SK-N-SH (cell line): ENCODE measurements around the gene MINDY4.

ENCODE experiments used
- CHD2 ChIP-seq: fragments of 150-350 bp; IDR thresholded peaks from 2 replicates; pipeline ENCODE4 v1.6.1; 2018; ENCODE audit warnings: low read length; ENCODE audit not compliant: partially characterized antibody
- CTCF ChIP-seq: fragments of 200-600 bp; sonication (generic); IDR thresholded peaks from 2 replicates; pipeline ENCODE4 v1.6.1; 2017; ENCODE audit warnings: antibody characterized with exemption, mild to moderate bottlenecking, moderate library complexity
- EP300 ChIP-seq, 2 experiments: IDR thresholded peaks; 2 replicates each; pipeline versions ENCODE4 v1.4.0 to v1.6.1; 2012; ENCODE audit warnings: borderline replicate concordance in 1 of 2, low read depth in 1 of 2, low read length in 1 of 2
- TAF1 ChIP-seq: IDR thresholded peaks from 2 replicates; pipeline ENCODE4 v1.6.1; 2012; ENCODE audit warnings: low read depth, mild to moderate bottlenecking, low read length, moderate library complexity, borderline replicate concordance

DNA sequence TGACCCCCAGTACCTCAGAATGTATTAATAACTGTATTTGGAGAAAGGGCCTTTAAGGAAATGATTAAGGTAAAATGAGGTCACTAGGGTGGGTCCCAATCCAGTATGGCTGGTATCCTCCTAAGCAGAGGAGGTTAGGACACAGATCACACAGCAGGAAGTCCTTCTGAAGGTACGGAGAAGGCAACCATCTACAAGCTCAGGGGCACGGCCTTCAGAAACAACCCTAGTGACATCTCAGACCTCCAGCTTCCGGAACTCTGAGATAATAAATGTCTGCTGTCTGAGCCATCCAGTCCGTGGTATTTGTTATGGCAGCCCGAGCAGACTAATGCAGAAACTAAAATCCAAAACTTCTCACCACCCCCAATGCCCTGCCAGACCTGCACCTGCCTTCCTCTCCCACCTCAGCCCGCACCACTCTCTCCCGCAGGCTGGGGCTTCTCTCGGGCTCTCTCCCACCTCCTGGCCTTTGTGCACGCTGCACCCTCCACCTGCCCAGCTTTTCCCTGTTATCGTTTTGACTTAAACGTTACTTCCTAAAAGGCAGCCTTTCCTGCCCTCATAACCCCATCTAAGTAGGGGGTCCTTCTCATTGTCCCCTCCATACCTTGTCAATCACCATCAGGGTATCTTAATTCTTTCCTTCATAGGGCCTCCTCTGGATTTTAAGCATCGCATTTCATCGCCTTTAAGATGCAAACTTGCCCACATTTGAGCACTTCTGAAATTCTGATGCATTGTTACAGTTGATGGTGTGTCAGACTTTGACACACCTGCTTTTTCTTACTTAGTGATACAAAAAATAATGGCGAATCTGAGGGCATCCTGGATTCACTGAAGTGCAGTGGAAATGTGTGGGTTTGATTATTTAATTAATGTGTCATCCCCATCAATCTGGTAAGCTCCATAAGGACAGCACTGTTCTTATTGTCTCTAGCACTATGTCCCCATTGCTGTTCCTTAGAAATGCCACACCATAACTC, 108.2 kb downstream of the MINDY4 start:
- TF ChIP-seq TAF1 (no peak), CHD2 (no peak), CTCF (no peak), EP300 (IDR thresholded peaks at IDR 0.05; ENCODE audit: borderline replicate concordance in 1 of 2, low read depth in 1 of 2, low read length in 1 of 2) (no peak)
